AG08396 (cell line): ENCODE results near the gene PSG7.
"Not testable (repeated sequence)": the region's sequence is repeated elsewhere in the genome, so short reads cannot be mapped to it uniquely, and the experiment has no call there.

Source experiments
- DNase-seq: peaks from one replicate; pipeline ENCODE4 v3.0.0; 2012; ENCODE audit warnings: low spot score, mixed read lengths

PSG7 gene

GRCh38 chr19:42913516-42913915 lies 23.5 kb downstream of the PSG7 start:
- DNase-seq = not testable (repeated sequence)

GRCh38 chr19:42912941-42913340 lies 24.1 kb downstream of the PSG7 start:
- not testable (repeated sequence) for DNase-seq

DNA sequence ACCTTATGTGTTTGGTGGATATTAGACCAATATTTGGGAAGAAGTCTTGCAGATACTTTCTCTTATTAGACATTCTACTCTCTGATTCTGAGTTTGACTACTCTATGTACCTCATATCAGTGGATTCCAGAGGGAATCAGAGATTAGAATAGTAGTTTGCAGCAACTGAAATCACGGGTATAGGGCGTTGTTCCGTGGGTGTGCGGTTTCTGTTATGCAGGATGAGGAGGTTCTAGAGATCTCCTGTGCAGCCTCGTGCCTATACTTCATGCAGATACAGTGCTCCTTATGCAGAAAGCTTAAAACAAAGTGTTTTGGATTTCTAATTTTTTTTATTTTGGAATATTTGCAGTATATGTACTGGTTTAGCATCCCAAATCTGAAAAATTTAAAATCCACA lies 25.3 kb downstream of the PSG7 start:
- not testable (repeated sequence) for DNase-seq

- DNase-seq = not testable (repeated sequence)
These were observed 30.8 kb downstream of the PSG7 start for GRCh38 chr19:42906162-42906561.

DNA sequence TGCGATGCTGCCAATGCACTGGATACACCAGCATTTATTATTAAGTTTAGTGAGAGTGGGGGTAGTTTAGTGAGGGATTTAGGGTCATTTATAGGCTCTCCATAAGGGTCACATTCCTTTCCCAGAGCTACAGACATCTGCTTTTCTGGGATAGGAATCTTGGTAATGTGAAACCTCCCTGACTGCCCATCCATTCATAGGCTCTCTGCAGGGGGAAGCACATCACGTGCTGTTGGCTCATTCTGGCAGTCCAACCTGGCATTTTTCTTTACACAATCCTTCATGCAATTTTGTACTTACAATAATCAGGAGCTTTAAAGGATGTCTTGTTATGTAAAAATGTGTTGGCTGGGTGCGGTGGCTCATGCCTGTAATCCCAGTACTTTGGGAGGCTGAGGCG lies 36.4 kb downstream of the PSG7 start:
- not testable (repeated sequence) for DNase-seq

- not testable (repeated sequence) for DNase-seq
These were observed 37.3 kb downstream of the PSG7 start for GRCh38 chr19:42899674-42900073.

DNA sequence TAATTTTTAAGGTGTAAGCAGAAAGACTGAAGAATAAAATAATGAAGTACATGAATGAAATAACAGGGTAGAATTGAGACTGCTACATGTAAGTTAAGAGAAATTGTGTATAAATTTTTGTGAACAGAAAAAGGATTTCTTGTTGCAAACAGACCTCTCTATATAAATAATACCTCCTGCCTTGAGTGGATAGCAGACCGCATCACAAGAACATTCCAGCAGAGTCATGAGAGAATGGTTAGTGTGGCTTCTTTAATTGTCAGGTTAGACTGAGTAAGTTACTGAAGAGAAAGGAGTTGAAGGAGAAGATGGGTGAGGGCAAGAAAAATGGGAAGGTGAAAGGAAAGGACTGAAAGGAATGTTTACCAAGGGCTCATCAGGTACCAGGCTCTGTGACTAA lies 37.9 kb downstream of the PSG7 start:
- DNase-seq = not testable (repeated sequence)

GRCh38 chr19:42898656-42899055 lies 38.4 kb downstream of the PSG7 start:
- not testable (repeated sequence) for DNase-seq

GRCh38 chr19:42897729-42898128 lies 39.3 kb downstream of the PSG7 start:
- DNase-seq = not testable (repeated sequence)

GRCh38 chr19:42890446-42890845 lies 46.6 kb downstream of the PSG7 start:
- DNase-seq = not testable (repeated sequence)

DNA sequence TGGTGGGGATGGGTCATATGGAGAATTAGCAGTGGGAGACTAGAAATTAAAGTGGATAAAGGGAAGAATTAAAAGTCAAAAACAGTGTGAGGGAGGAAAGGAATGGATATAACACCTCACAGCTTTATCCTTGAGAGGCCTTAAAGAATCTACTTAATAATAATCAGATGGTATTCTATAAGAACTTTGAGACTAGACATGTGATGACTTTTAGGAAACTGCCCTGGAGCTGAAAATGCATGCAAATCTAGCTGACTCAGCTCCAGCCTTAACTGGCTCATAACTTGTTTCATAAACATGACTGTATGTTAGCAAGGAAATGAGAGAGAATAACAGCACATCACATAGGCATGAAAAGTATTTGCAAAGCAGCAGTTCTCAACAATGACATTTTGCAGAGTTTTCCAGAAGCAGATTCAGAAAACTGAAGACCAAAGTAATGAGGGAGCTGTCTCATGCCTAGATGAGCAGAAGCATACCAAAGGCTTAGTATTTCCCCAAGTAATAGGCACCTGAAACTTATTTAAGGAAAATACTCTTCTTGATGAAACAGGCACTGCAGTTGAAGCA lies 49.0 kb downstream of the PSG7 start:
- DNase-seq = not testable (repeated sequence)

DNA sequence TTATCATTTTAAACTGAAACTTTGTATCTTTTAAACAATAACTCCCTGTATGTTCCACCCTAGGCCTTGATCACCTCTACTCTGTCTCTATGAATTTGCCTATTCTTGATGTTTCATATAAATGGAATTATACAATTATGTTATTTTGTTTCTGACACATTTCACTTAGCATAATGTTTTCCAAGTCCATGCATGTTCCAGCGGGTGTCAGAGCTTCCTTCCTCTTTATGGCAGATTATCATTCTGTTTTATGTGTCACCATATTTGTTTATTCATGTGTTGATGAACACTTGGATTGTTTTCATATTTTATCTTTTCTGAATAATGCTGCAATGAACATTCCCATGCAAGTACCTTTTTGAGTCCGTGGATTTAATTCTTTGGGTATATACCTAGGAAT lies 54.3 kb downstream of the PSG7 start:
- not testable (repeated sequence) for DNase-seq

DNA sequence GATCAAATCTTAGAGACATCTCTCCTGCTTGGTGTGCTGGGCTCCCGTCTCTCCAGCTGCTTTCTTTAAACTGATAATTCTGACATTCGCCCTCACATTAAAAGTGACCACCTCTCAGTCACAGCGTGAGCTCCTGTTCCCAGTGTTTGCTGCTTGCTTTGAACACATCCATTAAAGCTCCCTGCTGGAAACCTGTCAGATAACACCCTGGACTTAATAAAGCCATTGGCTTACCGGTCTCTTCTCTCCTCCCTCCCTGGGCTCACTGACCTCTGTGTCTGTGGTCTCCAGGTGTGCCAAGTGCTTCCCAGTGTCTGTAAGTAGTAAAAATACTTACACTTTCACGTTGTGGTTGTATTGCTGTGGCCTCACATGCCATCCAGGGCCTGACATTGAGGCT lies 55.0 kb downstream of the PSG7 start:
- DNase-seq = not testable (repeated sequence)

DNA sequence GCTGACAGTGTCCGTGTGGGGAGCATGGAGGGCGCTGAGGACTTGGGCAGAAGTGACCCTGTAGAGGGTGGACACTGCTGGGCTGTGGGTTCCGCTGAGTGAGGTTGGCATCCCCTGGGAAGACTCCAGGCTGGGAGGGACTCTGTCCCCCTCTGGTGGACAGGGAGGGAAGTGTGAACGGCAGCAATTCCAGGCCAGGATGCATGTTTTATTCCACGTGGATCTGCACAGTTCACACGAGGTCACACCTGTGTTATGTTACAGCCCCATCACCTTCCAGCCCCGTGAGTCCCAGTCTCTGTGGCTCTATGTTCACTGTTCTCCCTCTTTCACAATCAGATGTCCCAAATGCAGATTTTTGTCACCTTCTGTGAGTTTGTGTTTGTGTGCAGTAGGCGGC lies 55.7 kb downstream of the PSG7 start:
- not testable (repeated sequence) for DNase-seq

- not testable (repeated sequence) for DNase-seq
These were observed 56.4 kb downstream of the PSG7 start for GRCh38 chr19:42880621-42881020.

DNA sequence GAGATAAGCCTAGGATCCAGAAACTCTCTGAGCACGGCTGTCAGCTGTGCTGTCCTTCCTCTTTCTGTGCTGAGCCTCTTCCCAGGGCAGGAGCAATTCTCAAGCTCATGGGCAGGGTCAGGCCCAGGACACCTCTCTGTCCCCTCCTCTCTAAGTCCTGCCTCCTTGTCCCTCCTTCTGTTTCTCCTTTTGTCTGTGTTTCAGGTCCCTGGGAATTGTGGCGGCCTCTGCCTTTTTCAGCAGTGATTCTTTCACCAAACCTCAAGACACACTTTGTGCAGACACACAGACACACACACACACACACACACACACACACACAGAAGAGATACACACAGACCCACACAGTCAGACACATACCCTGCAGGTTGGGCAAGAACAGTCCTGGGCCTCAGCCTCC lies 57.4 kb downstream of the PSG7 start, which contains the start of gene PSG1:
Gene PSG1, minus strand, starts transcription at position 101 of the 400 bp plus-strand sequence. CDS start 132 bp downstream, outside the sequence.
- DNase-seq = no peak

DNA sequence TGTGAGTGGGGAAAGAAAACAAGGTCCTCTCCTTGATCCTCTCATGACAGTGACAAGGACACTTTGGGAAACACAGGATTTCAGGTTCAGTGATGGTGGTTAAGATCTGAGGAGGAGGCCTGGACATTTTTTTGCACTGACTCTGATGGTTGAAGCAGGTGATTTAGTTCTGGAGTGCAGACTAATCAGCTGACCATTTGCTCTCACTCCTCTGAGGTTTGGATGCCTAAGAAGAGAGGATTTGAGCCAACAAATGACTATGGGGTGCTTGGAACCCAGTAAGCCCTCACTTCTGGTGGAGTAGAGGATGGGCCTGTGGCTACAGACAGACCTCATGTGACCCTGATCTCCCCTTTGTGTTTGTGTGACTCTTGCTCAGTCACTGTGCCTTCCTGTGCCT lies 60.4 kb downstream of the PSG7 start:
- not testable (repeated sequence) for DNase-seq

DNA sequence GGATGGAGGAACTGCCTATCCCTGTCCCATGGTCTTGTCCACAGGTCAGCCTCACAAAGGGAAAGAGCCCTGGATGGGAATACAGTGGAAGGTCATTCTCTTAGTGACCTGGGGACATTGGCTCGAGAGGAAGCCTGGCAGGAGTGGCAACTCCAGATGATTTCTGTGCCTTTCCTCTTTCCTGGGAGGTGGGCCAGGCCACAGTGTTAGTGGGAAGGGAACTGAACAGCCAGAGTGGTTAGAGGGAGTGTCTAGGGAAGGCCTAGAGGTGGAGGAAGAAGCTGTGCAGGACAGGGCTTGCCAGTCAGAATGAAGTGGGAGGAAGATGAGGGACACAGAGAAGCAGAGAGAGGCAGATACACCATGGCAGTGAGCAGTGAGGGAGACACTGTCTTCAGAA lies 61.1 kb downstream of the PSG7 start:
- not testable (repeated sequence) for DNase-seq

DNA sequence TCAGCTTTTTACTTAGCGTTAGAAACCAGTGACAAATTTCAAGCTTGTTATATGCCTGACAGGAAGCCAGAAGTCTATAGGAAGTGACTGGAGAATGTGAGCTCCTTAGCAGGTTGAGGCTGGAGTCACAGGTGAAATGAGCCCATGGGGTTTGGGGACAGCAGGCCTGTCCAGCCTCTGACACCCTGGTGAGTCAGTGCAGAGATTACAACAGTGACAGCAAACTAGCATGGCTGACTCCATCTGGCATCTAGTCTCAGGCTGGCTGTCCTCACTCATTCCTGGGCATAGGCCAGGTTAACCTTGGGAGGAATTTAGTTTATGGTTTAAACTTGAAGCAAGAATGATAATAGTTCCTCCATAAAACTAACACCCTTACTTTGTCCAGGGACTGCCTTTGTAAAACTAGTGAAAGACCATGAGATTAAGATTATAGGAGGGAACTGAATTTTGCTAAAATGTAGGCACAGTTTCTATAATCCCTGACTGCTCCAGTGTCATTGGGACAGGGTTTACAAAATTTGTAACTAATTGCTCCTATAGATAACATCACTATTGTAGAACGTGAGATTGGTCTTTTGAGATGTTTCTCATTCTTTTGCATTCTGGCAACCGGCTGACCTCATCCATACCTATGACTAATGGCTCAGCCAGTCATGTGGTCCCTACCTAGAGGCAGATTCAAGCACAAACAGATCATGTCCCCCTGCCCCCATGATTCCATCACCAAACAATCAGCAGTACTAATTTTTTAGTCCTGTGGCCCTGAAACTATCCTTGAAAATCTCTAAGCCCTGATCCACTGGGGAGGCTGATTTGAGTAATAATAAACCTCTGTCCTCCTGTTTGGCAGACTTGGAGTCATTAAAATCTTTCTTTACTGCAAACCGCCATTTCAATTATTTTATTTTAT lies 61.9 kb downstream of the PSG7 start:
- DNase-seq = peak; percentile 21

DNA sequence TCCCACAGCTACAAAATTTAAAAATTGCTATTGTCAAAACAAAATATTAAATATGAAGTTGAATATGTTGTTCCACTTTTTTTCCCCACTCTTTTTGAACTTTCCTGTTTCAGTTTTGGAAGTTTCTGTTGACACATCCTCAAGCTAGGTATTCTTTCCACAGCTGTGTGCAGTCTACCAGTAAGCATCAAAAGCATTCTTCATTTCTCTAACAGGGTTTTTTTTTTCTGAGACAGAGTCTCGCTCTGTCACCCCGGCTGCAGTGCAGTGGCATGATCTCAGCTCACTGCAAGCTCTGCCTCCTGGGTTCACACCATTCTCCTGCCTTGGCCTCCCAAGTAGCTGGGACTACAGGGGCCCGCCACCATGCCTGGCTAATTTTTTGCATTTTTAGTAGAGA lies 62.9 kb downstream of the PSG7 start:
- DNase-seq = not testable (repeated sequence)
